GM12878 (cell line): Measurements from ENCODE around the gene ZNF451. TPM values are rescaled to one million over a fixed set of nuclear protein-coding genes. Genes with fewer than 3 reads are reported as not detected.
A peak's percentile ranks its signal among the peaks of the same experiment; 100 is the strongest.
"Not testable (repeated sequence)": the region's sequence is repeated elsewhere in the genome, so short reads cannot be mapped to it uniquely, and the experiment has no call there.

Source experiments
- ATAC-seq: fragments of 200-7000 bp; cut with Tn5 transposase; 3 replicates; pipeline ENCODE4 v1.9.1; 2020; ENCODE audit warnings: mild to moderate bottlenecking, moderate library complexity
- BruUV-seq: library from RNA; stranded (reverse); fragments of 400-500 nt; replicated peaks from 2 replicates; lab custom pipeline; 2021; lab: Mats Ljungman, UMichigan
- CTCF ChIA-PET: fragments of 300-600 bp; sonication (Branson Sonifier 250); formaldehyde crosslinking; extraction: SDS; loops from one replicate; lab custom pipeline; 2021; ENCODE audit warnings: inconsistent platforms; lab: Yijun Ruan, JAX
- POLR2A ChIA-PET: fragments of 350-600 bp; formaldehyde crosslinking; extraction: SDS; loops from one replicate; lab custom pipeline; 2021; ENCODE audit warnings: inconsistent platforms; lab: Charles Lee
- RAD21 ChIA-PET: fragments of 300-600 bp; sonication (Branson Sonifier 250); formaldehyde crosslinking; loops from one replicate; lab custom pipeline; 2023; ENCODE audit warnings: antibody characterized with exemption; ENCODE audit not compliant: unreplicated experiment; lab: Charles Lee
- SMC1A ChIA-PET: fragments of 300-600 bp; sonication (Branson Sonifier 250); formaldehyde crosslinking; loops from one replicate; lab custom pipeline; 2023; ENCODE audit not compliant: unreplicated experiment, uncharacterized antibody; lab: Charles Lee
- DNase-seq: peaks from one replicate; pipeline ENCODE4 v3.0.0-alpha.2; 2011; ENCODE audit warnings: low read depth, low spot score
- FAIRE-seq: peaks from 3 replicates; lab custom pipeline; 2011; peaks lifted over from hg19 to GRCh38; lab: Jason Lieb, UNC
- H2AFZ ChIP-seq: 2 replicates; pipeline ENCODE4 v1.6.0; 2011; ENCODE audit warnings: low read depth, low read length, control low read depth; ENCODE audit not compliant: control insufficient read depth
- H3K27ac ChIP-seq: 2 replicates; pipeline ENCODE4 v1.5.1; 2011; ENCODE audit warnings: control low read depth; ENCODE audit not compliant: control insufficient read depth, insufficient read depth
- H3K27me3 ChIP-seq, 2 experiments: replicated peaks in 1 of 2; 2 replicates each; pipeline versions ENCODE4 v1.6.0 to v1.6.1; 2011; ENCODE audit warnings: low read length in 1 of 2; ENCODE audit not compliant: control insufficient read depth in 2 of 2, insufficient read depth in 2 of 2
- H3K36me3 ChIP-seq, 2 experiments: 2 replicates each; pipeline ENCODE4 v1.5.1; 2011; ENCODE audit warnings: low read length in 1 of 2; ENCODE audit not compliant: control insufficient read depth in 2 of 2, insufficient read depth in 2 of 2
- H3K4me1 ChIP-seq: 2 replicates; pipeline ENCODE4 v1.6.1; 2011; ENCODE audit warnings: mild to moderate bottlenecking, low read length, moderate library complexity, mixed read lengths; ENCODE audit not compliant: control insufficient read depth, insufficient read depth
- H3K4me2 ChIP-seq: 2 replicates; pipeline ENCODE4 v1.6.0; 2011; ENCODE audit warnings: control low read depth; ENCODE audit not compliant: control insufficient read depth, insufficient read depth
- H3K4me3 ChIP-seq: fragments of 200-600 bp; sonication (generic); 2 replicates; pipeline ENCODE4 v1.5.1; 2016
- H3K79me2 ChIP-seq: 2 replicates; pipeline ENCODE4 v1.6.0; 2011; ENCODE audit warnings: low read length; ENCODE audit not compliant: control insufficient read depth, insufficient read depth
- H3K9ac ChIP-seq: 2 replicates; pipeline ENCODE4 v1.8.0; 2011; ENCODE audit warnings: low read length, control low read depth, mixed read lengths; ENCODE audit not compliant: control insufficient read depth, insufficient read depth
- H3K9me3 ChIP-seq: replicated peaks from 3 replicates; pipeline ENCODE4 v1.5.1; 2011; ENCODE audit warnings: mild to moderate bottlenecking, low read length; ENCODE audit not compliant: control insufficient read depth, insufficient read depth
- H4K20me1 ChIP-seq: 2 replicates; pipeline ENCODE4 v1.6.0; 2011; ENCODE audit not compliant: control insufficient read depth, insufficient read depth
- BHLHE40 ChIP-seq, 2 experiments: fragments of 450-650 bp in 1 of 2; IDR thresholded peaks; 2 replicates each; pipeline ENCODE4 v1.6.1; 2011 to 2017; ENCODE audit warnings: low read depth in 2 of 2, borderline replicate concordance in 1 of 2, improper control_type of control experiment in 1 of 2, low read length in 1 of 2, mild to moderate bottlenecking in 1 of 2
- E2F4 ChIP-seq: IDR thresholded peaks from 2 replicates; pipeline ENCODE4 v1.6.1; 2012; ENCODE audit warnings: low read depth, low read length, improper control_type of control experiment
- WGBS: methylation state at CpG from one replicate; pipeline ENCODE4 v1.1.6; 2016; ENCODE audit warnings: low lambda C conversion rate; ENCODE audit not compliant: insufficient replicate concordance, insufficient coverage; ENCODE audit errors: missing lambda C conversion rate; 5-methylcytosine and 5-hydroxymethylcytosine counted together
- in situ Hi-C: fragments of 300-500 bp; cut with MboI; formaldehyde crosslinking; loops from 9 replicates; pipeline ENCODE4 v1.14.3; 2018; ENCODE audit warnings: mixed read lengths
- intact Hi-C: fragments of 100-400 bp; cut with micrococcal nuclease; formaldehyde crosslinking; loops from one replicate; pipeline ENCODE4 v1.14.2; 2022; ENCODE audit not compliant: unreplicated experiment
- polyA plus RNA-seq, 11 experiments: library from polyadenylated mRNA; depleted of rRNA in 4 of 11; unstranded in 6 of 11; stranded (reverse) in 5 of 11; fragments of >200 nt; fragmentation: Nextera tagmentation in 4 of 11; fragmentation: Illumina TruSeq in 1 of 11; extraction: Ambion mirVana in 4 of 11; extraction: Trizol in 1 of 11; gene quantifications; 1 replicate in 1 of 11; 2 replicates in 10 of 11; pipeline versions ENCODE4 v1.2.1 to v1.2.3, GENCODE V29; 2011 to 2016; ENCODE audit warnings: inconsistent platforms in 2 of 11, missing spikeins in 2 of 11, low read depth in 1 of 11
- total RNA-seq, 4 experiments: library from RNA; depleted of rRNA in 3 of 4; stranded (reverse); fragments of >200 nt in 3 of 4; fragmentation: Illumina TruSeq in 1 of 4; extraction: Trizol in 1 of 4; gene quantifications; 2 replicates each; pipeline versions ENCODE4 v1.2.1 to v1.2.3, GENCODE V29; 2013 to 2021

ZNF451 gene
- total and polyA plus RNA-seq, 10 of the 15 experiments (the other 5 are each of a cell fraction or from before 2014, with no cell fraction given), result 6.5 to 44.4 (median 23.8) TPM

GRCh38 chr6:57046332-57047256 lies 43.4 kb upstream of the ZNF451 start, which contains the start of gene KIAA1586 (continued):
- TF ChIP-seq E2F4 (peak; percentile 60; the same call in 1 of the 2 replicates), BHLHE40 (IDR thresholded peaks at IDR 0.05; ENCODE audit: borderline replicate concordance in 1 of 2, low read depth in 2 of 2, low read length in 1 of 2) (peak; percentile 11 to 52; a peak in 2 of 4 replicates)

GRCh38 chr6:57047257-57047585 lies 42.8 kb upstream of the ZNF451 start:
- ATAC-seq, result peak; percentile 62
- H3K27me3 ChIP-seq, H3K4me3 ChIP-seq, H3K4me1 ChIP-seq, H3K9me3 ChIP-seq, H3K4me2 ChIP-seq, POLR2A ChIA-PET, BruUV-seq, H3K9ac ChIP-seq, H3K27ac ChIP-seq, H2AFZ ChIP-seq, FAIRE-seq, H4K20me1 ChIP-seq, in situ Hi-C loops, CTCF ChIA-PET, SMC1A ChIA-PET, DNase-seq: not testable (repeated sequence)
- Histone ChIP-seq H3K79me2 (peaks cover 29% of the 10 kb centered on the region), H3K36me3 (peaks cover 4 to 12% of the 10 kb centered on the region in 2 experiments)
- WGBS, result no CpG with 5 or more reads among the region's 5 CpGs
- RAD21 ChIA-PET, result interaction anchor here (1.7 kb wide), 1 partner anchor 9 kb away, joined by 3 read pairs; no protein-coding TSS in a partner anchor
- intact Hi-C loops, result loop anchor here (5.0 kb wide), 1 partner anchor 90 kb away; the partner anchor contains the start of gene BEND6
